Thoracic aorta (tissue), 2 donors: ENCODE measurements around the gene SLC43A3. TPM values are rescaled to one million over a fixed set of nuclear protein-coding genes. Genes with fewer than 3 reads are reported as not detected.

ENCODE experiments used
- ATAC-seq: fragments of 150-250 bp; one replicate; pipeline ENCODE4 v1.8.0; 2017; ENCODE audit warnings: low read depth; ENCODE audit not compliant: insufficient number of reproducible peaks, low FRiP score
- DNase-seq: peaks from one replicate; pipeline ENCODE4 v3.0.0-alpha.2; 2020; ENCODE audit warnings: low spot score
- H3K27ac ChIP-seq, 2 donors: fragments of 200-600 bp; sonication (generic); 1 replicate in 1 of 2; 2 replicates in 1 of 2; pipeline ENCODE4 v1.5.1; 2016; ENCODE audit warnings: mild to moderate bottlenecking in 2 of 2, moderate library complexity in 2 of 2
- H3K27me3 ChIP-seq: fragments of 200-600 bp; sonication (generic); replicated peaks from 2 replicates; pipeline ENCODE4 v1.6.0; 2016; ENCODE audit warnings: mild to moderate bottlenecking; ENCODE audit not compliant: insufficient read depth
- H3K36me3 ChIP-seq: fragments of 200-600 bp; sonication (generic); one replicate; pipeline ENCODE4 v1.5.1; 2016
- H3K4me1 ChIP-seq, 2 donors: fragments of 200-600 bp; sonication (generic); 1 replicate in 1 of 2; 2 replicates in 1 of 2; pipeline versions ENCODE4 v1.5.1 to v1.6.0; 2016; ENCODE audit warnings: low read depth in 2 of 2, mild to moderate bottlenecking in 1 of 2; ENCODE audit not compliant: control insufficient read depth in 1 of 2
- H3K4me3 ChIP-seq: fragments of 200-600 bp; sonication (generic); 2 replicates; pipeline ENCODE4 v1.5.1; 2016; ENCODE audit warnings: mild to moderate bottlenecking
- H3K9me3 ChIP-seq: fragments of 200-600 bp; sonication (generic); 2 replicates; pipeline ENCODE4 v1.5.1; 2016
- CTCF ChIP-seq: fragments of 200-600 bp; sonication (generic); IDR thresholded peaks from one replicate; pipeline ENCODE4 v1.5.1; 2019; ENCODE audit warnings: antibody characterized with exemption
- total RNA-seq, 2 donors: library from RNA; depleted of rRNA; stranded (reverse); fragments of >200 nt; gene quantifications; one replicate each; pipeline versions ENCODE4 v1.1.0 to v1.2.3, GENCODE V29; 2016

Gene SLC43A3
- total RNA-seq, 2 donors from 2014 or later = 76.0 to 92.3 TPM

- ATAC-seq = peak; percentile 58
- no peak overlapping the region for H3K27ac ChIP-seq
- TF ChIP-seq CTCF = no peak
- DNase-seq = no peak
- H3K4me1 ChIP-seq = peaks cover 6% of the 10 kb centered on the region in 2 donors
- H3K36me3 ChIP-seq = no peaks in the 10 kb centered on the region
- H3K27me3 ChIP-seq = no peaks in the 10 kb centered on the region
- H3K9me3 ChIP-seq = no peaks in the 10 kb centered on the region
- no peak overlapping the region for H3K4me3 ChIP-seq
Observed at GRCh38 chr11:57434640-57435546, 8.0 kb upstream of the SLC43A3 start.

GRCh38 chr11:57432714-57433163 is 5.8 kb upstream of the SLC43A3 start:
- DNase-seq = no peak
- no peak overlapping the region for H3K4me3 ChIP-seq
- ATAC-seq = no peak
- no peaks in the 10 kb centered on the region for H3K9me3 ChIP-seq
- H3K4me1 ChIP-seq = peaks cover 11 to 12% of the 10 kb centered on the region in 2 donors
- H3K27me3 ChIP-seq = no peaks in the 10 kb centered on the region
- TF ChIP-seq CTCF = no peak
- H3K27ac ChIP-seq = no peak overlapping the region
- no peaks in the 10 kb centered on the region for H3K36me3 ChIP-seq

- Histone ChIP-seq H3K4me3 (no peak overlapping the region), H3K27ac (no peak overlapping the region), H3K36me3 (no peaks in the 10 kb centered on the region), H3K4me1 (peaks cover 14 to 18% of the 10 kb centered on the region in 2 donors), H3K9me3 (no peaks in the 10 kb centered on the region), H3K27me3 (no peaks in the 10 kb centered on the region)
- DNase-seq (no peak), ATAC-seq (no peak)
- TF ChIP-seq CTCF = no peak
Observed at GRCh38 chr11:57432149-57432561, 5.2 kb upstream of the SLC43A3 start.

- H3K36me3 ChIP-seq = no peaks in the 10 kb centered on the region
- H3K4me1 ChIP-seq = peaks cover 25 to 29% of the 10 kb centered on the region in 2 donors
- no peak for DNase-seq
- H3K27ac ChIP-seq = no peak overlapping the region
- H3K4me3 ChIP-seq = no peak overlapping the region
- no peak for ATAC-seq
- H3K9me3 ChIP-seq = no peaks in the 10 kb centered on the region
- TF ChIP-seq CTCF = no peak
- no peaks in the 10 kb centered on the region for H3K27me3 ChIP-seq
Observed at GRCh38 chr11:57430952-57431351, 4.0 kb upstream of the SLC43A3 start.

- Histone ChIP-seq H3K27me3 (no peaks in the 10 kb centered on the region), H3K4me3 (no peak overlapping the region), H3K4me1 (peaks cover 30 to 35% of the 10 kb centered on the region in 2 donors), H3K27ac (no peak overlapping the region), H3K9me3 (no peaks in the 10 kb centered on the region), H3K36me3 (no peaks in the 10 kb centered on the region)
- ATAC-seq = no peak
- TF ChIP-seq CTCF = no peak
- no peak for DNase-seq
Observed at GRCh38 chr11:57429946-57430345, 3.0 kb upstream of the SLC43A3 start.
